Transverse colon (tissue), 4 donors: ENCODE data around the gene C9orf57. TPM values are rescaled to one million over a fixed set of nuclear protein-coding genes. Genes with fewer than 3 reads are reported as not detected.

Experiments used
- DNase-seq: peaks from one replicate; pipeline ENCODE4 v3.0.0-alpha.2; 2019
- H3K27ac ChIP-seq, 4 donors: fragments of 200-600 bp; sonication (generic); 2 replicates each; pipeline ENCODE4 v1.5.1; 2016 to 2018; ENCODE audit warnings: inconsistent platforms in 4 of 4
- H3K27me3 ChIP-seq: fragments of 200-600 bp; sonication (generic); 2 replicates; pipeline ENCODE4 v1.5.1; 2017; ENCODE audit warnings: inconsistent platforms
- H3K36me3 ChIP-seq, 4 donors: fragments of 200-600 bp; sonication (generic); 2 replicates each; pipeline ENCODE4 v1.5.1; 2017 to 2019; ENCODE audit warnings: inconsistent platforms in 4 of 4
- H3K4me1 ChIP-seq, 4 donors: fragments of 200-600 bp; sonication (generic); 2 replicates each; pipeline ENCODE4 v1.5.1; 2017 to 2020; ENCODE audit warnings: inconsistent platforms in 4 of 4
- H3K4me3 ChIP-seq, 4 donors: fragments of 200-600 bp; sonication (generic); 1 replicate in 1 of 4; 2 replicates in 3 of 4; pipeline versions ENCODE4 v1.5.1 to v1.6.1; 2017 to 2019; ENCODE audit warnings: inconsistent platforms in 4 of 4
- H3K9me3 ChIP-seq, 2 donors: fragments of 200-600 bp; sonication (generic); 2 replicates each; pipeline ENCODE4 v1.5.1; 2017 to 2019; ENCODE audit warnings: inconsistent platforms in 2 of 2
- EP300 ChIP-seq: sonication (generic); formaldehyde crosslinking; IDR thresholded peaks from one replicate; pipeline ENCODE4 v1.6.1; 2017; ENCODE audit warnings: antibody characterized with exemption, low read depth
- POLR2A ChIP-seq: fragments of 450-650 bp; IDR thresholded peaks from one replicate; pipeline ENCODE4 v1.6.1; 2016; ENCODE audit warnings: antibody characterized with exemption, mild to moderate bottlenecking, moderate library complexity
- POLR2AphosphoS5 ChIP-seq, 3 donors: sonication (generic); formaldehyde crosslinking; IDR thresholded peaks; one replicate each; pipeline ENCODE4 v1.6.1; 2016; ENCODE audit warnings: antibody characterized with exemption in 3 of 3
- WGBS, 2 donors: methylation state at CpG; one replicate each; pipeline ENCODE4 v1.1.5; 2018; ENCODE audit warnings: low coverage in 1 of 2; 5-methylcytosine and 5-hydroxymethylcytosine counted together
- in situ Hi-C, 4 donors: fragments of 200-750 bp; cut with MboI; loops; one replicate each; pipeline versions ENCODE4 v1.15.0 to v1.15.1; 2017; ENCODE audit warnings: low sequenced_read_pairs in 3 of 4, low pct_ligation_motif_present in 1 of 4, low pct_unique_long_range_greater_than_20kb in 1 of 4
- intact Hi-C: fragments of 100-400 bp; cut with DNase I; formaldehyde crosslinking; loops from one replicate; pipeline ENCODE4 v1.15.1; 2023; ENCODE audit warnings: low total_unique reads
- total RNA-seq, 4 donors: library from RNA; depleted of rRNA; stranded (reverse); fragments of >200 nt; gene quantifications; one replicate each; pipeline ENCODE4 v1.1.0, GENCODE V29; 2016
- TF ChIP-seq, protein P1 (sequence below), 5 experiments: fragments of 200-600 bp in 3 of 5; fragments of 450-650 bp in 2 of 5; sonication (generic) in 3 of 5; IDR thresholded peaks; 1 replicate in 2 of 5; 2 replicates in 3 of 5; pipeline ENCODE4 v1.5.1; 2016 to 2017; ENCODE audit warnings: antibody characterized with exemption in 5 of 5, inconsistent platforms in 3 of 5, mild to moderate bottlenecking in 2 of 5, moderate library complexity in 1 of 5

The C9orf57 gene
- total RNA-seq, 4 donors from 2014 or later = not detected

- 47 to 50% methylated on average over 2 to 3 of the region's 3 CpGs for WGBS, 2 donors
- in situ Hi-C loops = loop anchor here in 3 of 4 donors (25.0 kb wide), 3 partner anchors 586 to 1161 kb away; no protein-coding TSS in a partner anchor
- Histone ChIP-seq H3K4me3 (no peak overlapping the region), H3K27ac (peak overlapping the region; percentile 42 to 81 (median 63)), H3K9me3 (no peaks in the 10 kb centered on the region), H3K27me3 (no peaks in the 10 kb centered on the region), H3K36me3 (no peaks in the 10 kb centered on the region), H3K4me1 (peaks cover 0 to 7% (median 3%) of the 10 kb centered on the region in 4 donors)
- intact Hi-C loops = loop anchor here (5.0 kb wide), 1 partner anchor 219 kb away; no protein-coding TSS in a partner anchor
- no peak for TF ChIP-seq EP300
- no peak for TF ChIP-seq POLR2A
- TF ChIP-seq, protein P1, sequence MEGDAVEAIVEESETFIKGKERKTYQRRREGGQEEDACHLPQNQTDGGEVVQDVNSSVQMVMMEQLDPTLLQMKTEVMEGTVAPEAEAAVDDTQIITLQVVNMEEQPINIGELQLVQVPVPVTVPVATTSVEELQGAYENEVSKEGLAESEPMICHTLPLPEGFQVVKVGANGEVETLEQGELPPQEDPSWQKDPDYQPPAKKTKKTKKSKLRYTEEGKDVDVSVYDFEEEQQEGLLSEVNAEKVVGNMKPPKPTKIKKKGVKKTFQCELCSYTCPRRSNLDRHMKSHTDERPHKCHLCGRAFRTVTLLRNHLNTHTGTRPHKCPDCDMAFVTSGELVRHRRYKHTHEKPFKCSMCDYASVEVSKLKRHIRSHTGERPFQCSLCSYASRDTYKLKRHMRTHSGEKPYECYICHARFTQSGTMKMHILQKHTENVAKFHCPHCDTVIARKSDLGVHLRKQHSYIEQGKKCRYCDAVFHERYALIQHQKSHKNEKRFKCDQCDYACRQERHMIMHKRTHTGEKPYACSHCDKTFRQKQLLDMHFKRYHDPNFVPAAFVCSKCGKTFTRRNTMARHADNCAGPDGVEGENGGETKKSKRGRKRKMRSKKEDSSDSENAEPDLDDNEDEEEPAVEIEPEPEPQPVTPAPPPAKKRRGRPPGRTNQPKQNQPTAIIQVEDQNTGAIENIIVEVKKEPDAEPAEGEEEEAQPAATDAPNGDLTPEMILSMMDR (IDR thresholded peaks at IDR 0.05) = no peak
- TF ChIP-seq POLR2AphosphoS5 (IDR thresholded peaks at IDR 0.05) = no peak
- DNase-seq = no peak
Measured at GRCh38 chr9:72025906-72026305, 34.5 kb downstream of the C9orf57 start.

DNA sequence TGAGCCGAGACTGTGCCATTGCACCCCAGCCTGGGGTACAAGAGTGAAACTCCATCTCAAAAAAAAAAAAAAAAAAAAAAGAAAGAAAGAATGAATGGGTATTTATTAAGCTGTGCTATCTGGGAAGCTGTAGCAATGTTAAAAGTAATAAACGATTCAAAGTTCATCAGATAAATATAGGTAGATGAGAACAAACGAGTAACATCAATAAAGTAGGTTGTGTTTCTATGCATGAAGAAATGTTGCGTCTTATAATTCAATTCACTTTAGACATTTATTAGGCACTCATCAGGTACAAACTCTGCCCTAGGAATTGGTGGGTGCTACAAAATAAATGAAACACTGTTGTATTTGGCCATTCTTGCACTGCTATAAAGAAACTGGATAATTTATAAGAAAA is 36.8 kb downstream of the C9orf57 start:
- TF ChIP-seq, protein P1 (IDR thresholded peaks at IDR 0.05) = no peak
- TF ChIP-seq EP300 (no peak), POLR2AphosphoS5 (IDR thresholded peaks at IDR 0.05) (no peak), POLR2A (no peak)
- Histone ChIP-seq H3K9me3 (no peaks in the 10 kb centered on the region), H3K27ac (no peak overlapping the region), H3K27me3 (no peaks in the 10 kb centered on the region), H3K4me1 (peaks cover 0 to 7% (median 3%) of the 10 kb centered on the region in 4 donors), H3K4me3 (no peak overlapping the region), H3K36me3 (no peaks in the 10 kb centered on the region)
- 85 to 88% methylated on average over 4 of the region's 4 CpGs for WGBS, 2 donors
- in situ Hi-C loops (loop anchor here in 1 of 4 donors (25.0 kb wide), 2 partner anchors 211 to 411 kb away; no protein-coding TSS in a partner anchor), intact Hi-C loops (no loop called here)
- no peak for DNase-seq

GRCh38 chr9:72022841-72023240 is 37.6 kb downstream of the C9orf57 start:
- H3K27me3 ChIP-seq = no peaks in the 10 kb centered on the region
- H3K36me3 ChIP-seq = no peaks in the 10 kb centered on the region
- TF ChIP-seq POLR2A (no peak), POLR2AphosphoS5 (IDR thresholded peaks at IDR 0.05) (no peak), EP300 (no peak)
- TF ChIP-seq, protein P1 (IDR thresholded peaks at IDR 0.05) = no peak
- 59 to 100% methylated on average over 1 to 3 of the region's 3 CpGs for WGBS, 2 donors
- in situ Hi-C loops = loop anchor here in 1 of 4 donors (25.0 kb wide), 2 partner anchors 211 to 411 kb away; no protein-coding TSS in a partner anchor
- no peaks in the 10 kb centered on the region for H3K9me3 ChIP-seq
- peaks cover 0 to 7% (median 3%) of the 10 kb centered on the region in 4 donors for H3K4me1 ChIP-seq
- intact Hi-C loops = no loop called here
- H3K4me3 ChIP-seq = no peak overlapping the region
- DNase-seq = peak; percentile 25
- no peak overlapping the region for H3K27ac ChIP-seq

GRCh38 chr9:72013292-72013760 is 47.1 kb downstream of the C9orf57 start:
- WGBS, 2 donors = 17 to 33% methylated on average over 1 of the region's 1 CpG
- in situ Hi-C loops (loop anchor here in 1 of 4 donors (25.0 kb wide), 2 partner anchors 201 to 401 kb away; no protein-coding TSS in a partner anchor), intact Hi-C loops (no loop called here)
- TF ChIP-seq POLR2AphosphoS5 (IDR thresholded peaks at IDR 0.05) (no peak), POLR2A (no peak), EP300 (no peak)
- TF ChIP-seq, protein P1 (IDR thresholded peaks at IDR 0.05) = no peak
- Histone ChIP-seq H3K4me3 (no peak overlapping the region), H3K4me1 (no peaks in the 10 kb centered on the region), H3K27ac (no peak overlapping the region), H3K36me3 (no peaks in the 10 kb centered on the region), H3K27me3 (no peaks in the 10 kb centered on the region), H3K9me3 (no peaks in the 10 kb centered on the region)
- DNase-seq = no peak
